SK-N-MC (cell line): ENCODE results near the gene C3orf38.

Experiments used
- EZH2 ChIP-seq: fragments of 200-600 bp; sonication (generic); IDR thresholded peaks from one replicate; pipeline ENCODE4 v1.6.1; 2017; ENCODE audit warnings: antibody characterized with exemption
- POLR2AphosphoS5 ChIP-seq: IDR thresholded peaks from 2 replicates; pipeline ENCODE4 v1.6.1; 2012; ENCODE audit warnings: mild to moderate bottlenecking, low read depth, low read length, borderline replicate concordance

DNA sequence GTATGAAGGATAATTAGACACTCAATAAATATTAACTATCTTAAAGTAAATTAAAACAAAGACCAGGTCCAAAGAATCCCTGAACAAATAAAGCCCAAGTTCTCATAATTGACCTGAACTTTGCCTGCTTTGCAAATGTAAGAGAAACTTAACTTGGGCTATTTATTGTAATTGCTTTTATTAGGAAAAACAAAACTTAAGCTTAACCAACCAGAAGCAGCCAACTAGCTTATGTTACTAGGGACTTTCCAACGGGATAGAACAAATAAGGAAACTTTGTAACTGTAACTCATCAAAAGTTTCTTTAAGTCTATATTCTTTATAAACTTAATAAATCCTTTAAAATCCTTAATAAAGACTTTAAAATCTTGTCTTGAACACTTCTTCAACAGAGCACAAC, 48.4 kb downstream of the C3orf38 start:
- TF ChIP-seq POLR2AphosphoS5 (no peak), EZH2 (no peak)
